Endothelial cell of umbilical vein (primary cell): ENCODE results near the gene YWHAQ. TPM values are rescaled to one million over a fixed set of nuclear protein-coding genes. Genes with fewer than 3 reads are reported as not detected.

ENCODE experiments used
- BruUV-seq: library from RNA; stranded (reverse); fragments of 400-500 nt; replicated peaks from 2 replicates; lab custom pipeline; 2021; lab: Mats Ljungman, UMichigan
- CTCF ChIA-PET: fragments of 300-600, 350-600 bp; sonication (Branson Sonifier 250); formaldehyde crosslinking; loops from one replicate; lab custom pipeline; 2021; ENCODE audit warnings: antibody characterized with exemption, inconsistent platforms; lab: Charles Lee
- POLR2A ChIA-PET: fragments of 300-600, 350-600 bp; sonication (Branson Sonifier 250); formaldehyde crosslinking; loops from one replicate; lab custom pipeline; 2021; ENCODE audit warnings: antibody characterized with exemption, inconsistent platforms; lab: Charles Lee
- DNase-seq: peaks from one replicate; pipeline ENCODE4 v3.0.0-alpha.2; 2011; ENCODE audit warnings: low read depth, low spot score
- FAIRE-seq: peaks from 2 replicates; lab custom pipeline; 2011; peaks lifted over from hg19 to GRCh38; lab: Jason Lieb, UNC
- H2AFZ ChIP-seq: 2 replicates; pipeline ENCODE4 v1.6.0; 2012; ENCODE audit warnings: low read depth, low read length, control low read depth, inconsistent platforms
- H3K27ac ChIP-seq: 2 replicates; pipeline ENCODE4 v1.5.1; 2011; ENCODE audit warnings: low read depth, mild to moderate bottlenecking, control low read depth, low read length, moderate library complexity; ENCODE audit not compliant: insufficient read depth
- H3K27me3 ChIP-seq, 2 experiments: 2 replicates each; pipeline versions ENCODE4 v1.6.0 to v1.6.1; 2011; ENCODE audit warnings: low read length in 2 of 2, mixed read lengths in 1 of 2; ENCODE audit not compliant: control insufficient read depth in 2 of 2, insufficient read depth in 2 of 2
- H3K36me3 ChIP-seq, 2 experiments: 2 replicates in 1 of 2; 3 replicates in 1 of 2; pipeline ENCODE4 v1.5.1; 2011; ENCODE audit warnings: low read length in 2 of 2, mild to moderate bottlenecking in 1 of 2, moderate library complexity in 1 of 2; ENCODE audit not compliant: control insufficient read depth in 2 of 2, insufficient read depth in 2 of 2; ENCODE audit errors: extremely low read depth in 1 of 2
- H3K4me1 ChIP-seq: 3 replicates; pipeline ENCODE4 v1.5.1; 2011; ENCODE audit warnings: mild to moderate bottlenecking, low read length; ENCODE audit not compliant: control insufficient read depth, insufficient read depth; ENCODE audit errors: extremely low read depth
- H3K4me2 ChIP-seq: 2 replicates; pipeline ENCODE4 v1.6.1; 2011; ENCODE audit warnings: low read length, control low read depth, mixed read lengths; ENCODE audit not compliant: insufficient read depth
- H3K4me3 ChIP-seq, 3 experiments: fragments of 200-600 bp in 1 of 3; sonication (generic), shearing (Covaris generic) in 1 of 3; replicated peaks in 1 of 3; 2 replicates each; pipeline ENCODE4 v1.5.1; 2011 to 2016; ENCODE audit warnings: control low read depth in 3 of 3, low read length in 3 of 3, mild to moderate bottlenecking in 2 of 3, inconsistent platforms in 1 of 3, low read depth in 1 of 3, moderate library complexity in 1 of 3; ENCODE audit not compliant: insufficient read depth in 1 of 3
- H3K79me2 ChIP-seq: 2 replicates; pipeline ENCODE4 v1.6.0; 2012; ENCODE audit warnings: low read length, inconsistent platforms; ENCODE audit not compliant: control insufficient read depth, insufficient read depth
- H3K9ac ChIP-seq: replicated peaks from 2 replicates; pipeline ENCODE3; 2011; ENCODE audit warnings: low read length, control low read depth; ENCODE audit not compliant: insufficient read depth; ENCODE audit errors: extremely low read depth
- H3K9me1 ChIP-seq: replicated peaks from 3 replicates; pipeline ENCODE4 v1.6.0; 2011; ENCODE audit warnings: mild to moderate bottlenecking, low read length; ENCODE audit not compliant: control insufficient read depth, insufficient read depth; ENCODE audit errors: extremely low read depth
- H3K9me3 ChIP-seq: replicated peaks from 2 replicates; pipeline ENCODE4 v1.5.1; 2012; ENCODE audit warnings: low read length, inconsistent platforms; ENCODE audit not compliant: control insufficient read depth, insufficient read depth
- H4K20me1 ChIP-seq: replicated peaks from 2 replicates; pipeline ENCODE3; 2011; ENCODE audit warnings: mild to moderate bottlenecking, low read length; ENCODE audit not compliant: control insufficient read depth, insufficient read depth; ENCODE audit errors: extremely low read depth
- CTCF ChIP-seq, 2 donors: IDR thresholded peaks; 1 replicate in 1 of 2; 2 replicates in 1 of 2; pipeline ENCODE4 v1.5.1; 2011; ENCODE audit warnings: low read length in 2 of 2, mild to moderate bottlenecking in 2 of 2, moderate library complexity in 2 of 2, control low read depth in 1 of 2, inconsistent platforms in 1 of 2, low read depth in 1 of 2; ENCODE audit not compliant: insufficient read depth in 1 of 2; ENCODE audit errors: extremely low read depth in 1 of 2
- EZH2 ChIP-seq: IDR thresholded peaks from 2 replicates; pipeline ENCODE4 v1.6.1; 2012; ENCODE audit warnings: borderline replicate concordance, low read depth, mild to moderate bottlenecking, moderate library complexity, low read length, inconsistent platforms; ENCODE audit not compliant: severe bottlenecking
- FOS ChIP-seq: IDR thresholded peaks from 2 replicates; pipeline ENCODE4 v1.6.1; 2011; ENCODE audit warnings: mild to moderate bottlenecking, low read length, moderate library complexity, borderline replicate concordance; ENCODE audit not compliant: insufficient read depth
- GATA2 ChIP-seq: IDR thresholded peaks from 2 replicates; pipeline ENCODE4 v1.7.0; 2011; ENCODE audit warnings: low read depth, mild to moderate bottlenecking, moderate library complexity, mixed read lengths, low read length; ENCODE audit not compliant: insufficient read length, insufficient read depth
- JUN ChIP-seq: IDR thresholded peaks from 2 replicates; pipeline ENCODE4 v1.6.1; 2011; ENCODE audit warnings: borderline replicate concordance, low read depth; ENCODE audit not compliant: insufficient read length, insufficient read depth
- MAX ChIP-seq: IDR thresholded peaks from 2 replicates; pipeline ENCODE4 v1.6.1; 2011; ENCODE audit not compliant: insufficient read depth, insufficient read length
- MYC ChIP-seq: IDR thresholded peaks from one replicate; pipeline ENCODE4 v1.6.1; 2011; ENCODE audit warnings: mild to moderate bottlenecking, low read depth, low read length
- POLR2A ChIP-seq: IDR thresholded peaks from 2 replicates; pipeline ENCODE4 v1.6.1; 2012; ENCODE audit warnings: low read depth, mild to moderate bottlenecking, control low read depth, low read length
- POLR2AphosphoS5 ChIP-seq: IDR thresholded peaks from 2 replicates; pipeline ENCODE4 v1.6.1; 2012; ENCODE audit warnings: low read depth, mild to moderate bottlenecking, control low read depth, low read length, moderate library complexity; ENCODE audit not compliant: insufficient read depth
- dilution Hi-C: fragments of 300-500 bp; cut with MboI; formaldehyde crosslinking; loops from one replicate; pipeline ENCODE4 v1.15.0; 2019; ENCODE audit warnings: low sequenced_read_pairs; ENCODE audit not compliant: extremely low pct_ligation_motif_present
- intact Hi-C: fragments of 100-400 bp; cut with micrococcal nuclease; formaldehyde crosslinking; loops from one replicate; pipeline ENCODE4 v1.10.0; 2022
- polyA plus RNA-seq, 4 experiments: library from polyadenylated mRNA; depleted of rRNA in 3 of 4; stranded (reverse) in 3 of 4; unstranded in 1 of 4; fragments of >200 nt; gene quantifications; 2 replicates each; pipeline versions ENCODE4 v1.2.1 to v1.2.3, GENCODE V29; 2011 to 2012; ENCODE audit warnings: missing spikeins in 1 of 4
- total RNA-seq: library from RNA; stranded (reverse); gene quantifications from 2 replicates; pipeline ENCODE4 v1.2.3, GENCODE V29; 2021

YWHAQ gene
- total and polyA plus RNA-seq, 2 donors (not counting 3 experiments of a cell fraction or from before 2014, with no cell fraction given), result 217 to 456 TPM

GRCh38 chr2:9668687-9669345, 38.0 kb upstream of the YWHAQ start:
- no peak overlapping the region for H3K4me2 ChIP-seq
- FAIRE-seq, result no peak
- H3K79me2 ChIP-seq, result no peaks in the 10 kb centered on the region
- no peaks in the 10 kb centered on the region for H3K36me3 ChIP-seq
- H3K27me3 ChIP-seq, result peaks cover 0 to under 1% of the 10 kb centered on the region in 2 experiments
- ChIA-PET CTCF (no interaction called here), POLR2A (interaction anchor here (0.7 kb wide), 1 partner anchor 27 kb away, joined by 3 read pairs; no protein-coding TSS in a partner anchor)
- dilution Hi-C loops (no loop called here), intact Hi-C loops (no loop called here)
- H3K9me1 ChIP-seq, result no peaks in the 10 kb centered on the region
- H4K20me1 ChIP-seq, result no peaks in the 10 kb centered on the region
- H3K27ac ChIP-seq, result no peak overlapping the region
- TF ChIP-seq POLR2A, result no peak
- no peak for TF ChIP-seq EZH2
- TF ChIP-seq JUN, result no peak
- no peak for TF ChIP-seq GATA2
- TF ChIP-seq MYC, result no peak
- TF ChIP-seq FOS, result no peak
- TF ChIP-seq CTCF (IDR thresholded peaks at IDR 0.05; ENCODE audit: extremely low read depth in 1 of 2, insufficient read depth in 1 of 2, low read depth in 1 of 2, low read length in 2 of 2), result no peak
- TF ChIP-seq POLR2AphosphoS5, result no peak
- TF ChIP-seq MAX, result no peak
- H3K9ac ChIP-seq, result no peak overlapping the region
- no peaks in the 10 kb centered on the region for H3K9me3 ChIP-seq
- H3K4me3 ChIP-seq, result no peak overlapping the region
- no peak overlapping the region for H2AFZ ChIP-seq
- no peaks in the 10 kb centered on the region for H3K4me1 ChIP-seq
- no peak for DNase-seq
- no TSS peak for BruUV-seq
